K562 (cell line): Measurements from ENCODE around the gene PPM1G. TPM values are rescaled to one million over a fixed set of nuclear protein-coding genes. Genes with fewer than 3 reads are reported as not detected.
A peak's percentile ranks its signal among the peaks of the same experiment; 100 is the strongest.

ENCODE experiments used
- ATAC-seq: fragments of 200-7000 bp; cut with Tn5 transposase; 3 replicates; pipeline ENCODE4 v1.9.1; 2020; ENCODE audit warnings: moderate library complexity
- BruUV-seq: library from RNA; stranded (reverse); fragments of 400-500 nt; replicated peaks from 2 replicates; lab custom pipeline; 2021; lab: Mats Ljungman, UMichigan
- CTCF ChIA-PET: fragments of 300-600 bp; formaldehyde crosslinking; extraction: SDS; loops from one replicate; lab custom pipeline; 2021; ENCODE audit warnings: low intra/inter-chr PET ratio; lab: Yijun Ruan, JAX
- POLR2A ChIA-PET: fragments of 300-600, 350-650 bp; sonication (Branson Sonifier 250); formaldehyde crosslinking; extraction: SDS; loops from one replicate; lab custom pipeline; 2021; ENCODE audit warnings: antibody characterized with exemption, inconsistent platforms; lab: Yijun Ruan, JAX
- DNase-seq, 4 experiments: peaks; one replicate each; pipeline versions ENCODE4 v3.0.0 to v3.0.0-alpha.2; 2011 to 2018; ENCODE audit warnings: low spot score in 3 of 4, mixed read lengths in 3 of 4; ENCODE audit errors: extremely low read depth in 1 of 4
- FAIRE-seq: peaks from 2 replicates; lab custom pipeline; 2011; peaks lifted over from hg19 to GRCh38; lab: Jason Lieb, UNC
- H2AFZ ChIP-seq: 2 replicates; pipeline ENCODE4 v1.6.0; 2011; ENCODE audit warnings: low read depth, low read length, control low read depth, inconsistent platforms
- H3K27ac ChIP-seq: fragments of 200-600 bp; 3 replicates; pipeline ENCODE4 v1.8.0; 2011; ENCODE audit warnings: low read depth, mild to moderate bottlenecking, control low read depth, inconsistent platforms, low read length, moderate library complexity, mixed read lengths; ENCODE audit errors: extremely low read depth
- H3K27me3 ChIP-seq, 2 experiments: fragments of 300-600 bp in 1 of 2; 2 replicates in 1 of 2; 3 replicates in 1 of 2; pipeline versions ENCODE4 v1.6.0 to v1.8.0; 2011; ENCODE audit warnings: inconsistent platforms in 2 of 2, low read length in 2 of 2, mild to moderate bottlenecking in 1 of 2, mixed read lengths in 1 of 2, moderate library complexity in 1 of 2; ENCODE audit not compliant: control insufficient read depth in 2 of 2, insufficient read depth in 2 of 2
- H3K36me3 ChIP-seq: fragments of 300-600 bp; 3 replicates; pipeline ENCODE4 v1.8.0; 2011; ENCODE audit warnings: mild to moderate bottlenecking, low read length, inconsistent platforms; ENCODE audit not compliant: control insufficient read depth, insufficient read depth
- H3K4me1 ChIP-seq, 2 experiments: fragments of 200-600 bp in 1 of 2; replicated peaks in 1 of 2; 2 replicates in 1 of 2; 3 replicates in 1 of 2; pipeline versions ENCODE4 v1.5.1 to v1.8.0; 2011; ENCODE audit warnings: inconsistent platforms in 2 of 2, low read length in 2 of 2, mild to moderate bottlenecking in 1 of 2, mixed read lengths in 1 of 2, moderate library complexity in 1 of 2; ENCODE audit not compliant: control insufficient read depth in 2 of 2, insufficient read depth in 2 of 2
- H3K4me2 ChIP-seq: 2 replicates; pipeline ENCODE4 v1.6.1; 2011; ENCODE audit warnings: low read length, control low read depth, inconsistent platforms, mixed read lengths; ENCODE audit not compliant: insufficient read depth
- H3K4me3 ChIP-seq: fragments of 200-600 bp; sonication (generic), shearing (Covaris generic); 2 replicates; pipeline ENCODE4 v1.5.1; 2016; ENCODE audit warnings: control low read depth, inconsistent platforms
- H3K79me2 ChIP-seq: fragments of 200-600 bp; 3 replicates; pipeline ENCODE4 v1.8.0; 2011; ENCODE audit warnings: low read length, inconsistent platforms; ENCODE audit not compliant: control insufficient read depth, insufficient read depth
- H3K9ac ChIP-seq, 2 experiments: 2 replicates each; pipeline versions ENCODE4 v1.6.0 to v1.6.1; 2011; ENCODE audit warnings: low read depth in 2 of 2, low read length in 2 of 2, control low read depth in 1 of 2, inconsistent platforms in 1 of 2, mild to moderate bottlenecking in 1 of 2, mixed read lengths in 1 of 2; ENCODE audit not compliant: insufficient read depth in 1 of 2
- H3K9me1 ChIP-seq: one replicate; pipeline ENCODE4 v1.6.0; 2011; ENCODE audit warnings: inconsistent platforms, mild to moderate bottlenecking, low read length, moderate library complexity; ENCODE audit not compliant: control insufficient read depth, insufficient read depth
- H3K9me3 ChIP-seq: replicated peaks from 2 replicates; pipeline ENCODE4 v1.5.1; 2011; ENCODE audit warnings: low read depth, low read length, inconsistent platforms; ENCODE audit not compliant: control insufficient read depth, insufficient read depth
- H4K20me1 ChIP-seq: replicated peaks from 2 replicates; pipeline ENCODE4 v1.6.1; 2011; ENCODE audit warnings: low read length, inconsistent platforms, mixed read lengths; ENCODE audit not compliant: control insufficient read depth, insufficient read depth
- BCLAF1 ChIP-seq, 2 experiments: fragments of 450-650 bp in 1 of 2; IDR thresholded peaks; 2 replicates each; pipeline ENCODE4 v1.6.1; 2011 to 2017; ENCODE audit warnings: low read depth in 2 of 2, antibody characterized with exemption in 1 of 2, borderline replicate concordance in 1 of 2, low read length in 1 of 2, mild to moderate bottlenecking in 1 of 2, mixed read lengths in 1 of 2; ENCODE audit not compliant: control insufficient read depth in 1 of 2
- CBFA2T3 ChIP-seq: fragments of 450-650 bp; IDR thresholded peaks from 2 replicates; pipeline ENCODE4 v1.6.1; 2017
- CBX5 ChIP-seq: IDR thresholded peaks from 2 replicates; pipeline ENCODE4 v1.6.1; 2014; ENCODE audit warnings: low read depth, borderline replicate concordance
- CCNT2 ChIP-seq: IDR thresholded peaks from 2 replicates; pipeline ENCODE4 v1.6.1; 2011; ENCODE audit warnings: borderline replicate concordance, low read depth, mild to moderate bottlenecking, moderate library complexity, mixed read lengths, low read length; ENCODE audit not compliant: insufficient read length; ENCODE audit errors: extremely low read depth
- CHD4 ChIP-seq: fragments of 200-600 bp; sonication (generic); IDR thresholded peaks from 3 replicates; pipeline ENCODE4 v1.6.1; 2012; ENCODE audit warnings: low read depth, mild to moderate bottlenecking, mixed read lengths, low read length, inconsistent platforms; ENCODE audit not compliant: insufficient read depth, insufficient replicate concordance, poor library complexity, severe bottlenecking
- FOXA1 ChIP-seq: fragments of 450-650 bp; IDR thresholded peaks from 2 replicates; pipeline ENCODE4 v1.6.1; 2016; ENCODE audit warnings: mild to moderate bottlenecking, borderline replicate concordance
- HDAC2 ChIP-seq: fragments of 450-650 bp; IDR thresholded peaks from 2 replicates; pipeline ENCODE4 v1.6.1; 2016; ENCODE audit warnings: mild to moderate bottlenecking
- HMBOX1 ChIP-seq: sonication (generic); IDR thresholded peaks from 2 replicates; pipeline ENCODE4 v1.6.1; 2016
- KLF6 ChIP-seq: fragments of 250-450 bp; sonication (Bioruptor Pico); IDR thresholded peaks from 2 replicates; pipeline ENCODE4 v1.4.0; 2020; ENCODE audit warnings: mild to moderate bottlenecking, moderate library complexity, borderline replicate concordance
- LEF1 ChIP-seq: fragments of 450-650 bp; IDR thresholded peaks from 2 replicates; pipeline ENCODE4 v1.6.1; 2016; ENCODE audit warnings: mild to moderate bottlenecking
- NFXL1 ChIP-seq: fragments of 450-650 bp; formaldehyde crosslinking; IDR thresholded peaks from 2 replicates; pipeline ENCODE4 v1.4.0; 2021; ENCODE audit warnings: mild to moderate bottlenecking
- PYGO2 ChIP-seq: fragments of 450-650 bp; IDR thresholded peaks from 2 replicates; pipeline ENCODE4 v1.6.1; 2016; ENCODE audit warnings: mild to moderate bottlenecking, missing genetic modification characterization, moderate library complexity, missing compliant biosample characterization
- SMARCA4 ChIP-seq: fragments of 450-650 bp; IDR thresholded peaks from 2 replicates; pipeline ENCODE4 v1.6.1; 2016
- SP1 ChIP-seq: sonication (generic); formaldehyde crosslinking; IDR thresholded peaks from 2 replicates; pipeline ENCODE4 v1.8.1; 2022; ENCODE audit warnings: mild to moderate bottlenecking, missing genetic modification reagents
- SRSF1 ChIP-seq: fragments of 200-400 bp; formaldehyde crosslinking; IDR thresholded peaks from 2 replicates; pipeline ENCODE4 v1.6.1; 2017; ENCODE audit warnings: mild to moderate bottlenecking, low read depth, low read length, moderate library complexity
- SRSF9 ChIP-seq: fragments of 200-400 bp; formaldehyde crosslinking; IDR thresholded peaks from 2 replicates; pipeline ENCODE4 v1.6.1; 2017; ENCODE audit warnings: low read depth, low read length, borderline replicate concordance
- WHSC1 ChIP-seq: IDR thresholded peaks from one replicate; pipeline ENCODE4 v1.6.1; 2012; ENCODE audit warnings: low read length, control low read depth, inconsistent platforms
- ZEB2 ChIP-seq: fragments of 450-650 bp; IDR thresholded peaks from 2 replicates; pipeline ENCODE4 v1.6.1; 2016
- ZNF316 ChIP-seq: fragments of 450-650 bp; IDR thresholded peaks from 2 replicates; pipeline ENCODE4 v1.6.1; 2016
- ZNF77 ChIP-seq: fragments of 250-450 bp; sonication (Bioruptor Pico); IDR thresholded peaks from 2 replicates; pipeline ENCODE4 v1.5.0; 2020
- WGBS: fragments of 100-300 bp; shearing (Covaris generic); methylation state at CpG from one replicate; pipeline ENCODE4 v1.1.6; 2016; ENCODE audit warnings: low coverage, mixed read lengths; ENCODE audit not compliant: insufficient coverage; ENCODE audit errors: missing lambda C conversion rate; 5-methylcytosine and 5-hydroxymethylcytosine counted together
- in situ Hi-C: fragments of 300-500 bp; cut with MboI; formaldehyde crosslinking; loops from 4 replicates; pipeline ENCODE4 v1.15.0; 2018; ENCODE audit warnings: inconsistent platforms, mixed read lengths
- intact Hi-C: fragments of 100-400 bp; cut with micrococcal nuclease; formaldehyde crosslinking; loops from 2 replicates; pipeline ENCODE4 v1.14.2; 2022
- polyA plus RNA-seq, 8 experiments: library from polyadenylated mRNA; depleted of rRNA in 4 of 8; stranded (reverse) in 5 of 8; unstranded in 3 of 8; fragments of >200 nt; fragmentation: Nextera tagmentation in 2 of 8; fragmentation: Illumina TruSeq in 1 of 8; extraction: Ambion mirVana in 2 of 8; extraction: Trizol in 1 of 8; gene quantifications; 2 replicates each; pipeline versions ENCODE4 v1.2.1 to v1.2.3, GENCODE V29; 2011 to 2014; ENCODE audit warnings: inconsistent platforms in 1 of 8, missing spikeins in 1 of 8
- total RNA-seq, 7 experiments: library from RNA; depleted of rRNA in 6 of 7; stranded (reverse); fragments of >200 nt in 6 of 7; fragmentation: Illumina TruSeq in 2 of 7; extraction: Trizol in 2 of 7; gene quantifications; 2 replicates each; pipeline versions ENCODE4 v1.2.1 to v1.2.3, GENCODE V29; 2011 to 2021; ENCODE audit warnings: low replicate concordance in 1 of 7

Gene PPM1G
- total and polyA plus RNA-seq, 9 of the 15 experiments (the other 6 are each of a cell fraction or from before 2014, with no cell fraction given), result 61.7 to 230 (median 153) TPM

GRCh38 chr2:27441226-27441926, 32.0 kb upstream of the PPM1G start:
- no peak overlapping the region for H3K4me3 ChIP-seq
- FAIRE-seq, result peak; percentile 100
- BruUV-seq, result no TSS peak
- TF ChIP-seq SRSF1 (no peak), HMBOX1 (peak; percentile 77; the same call in 1 of the 2 replicates), SMARCA4 (peak; percentile 87), PYGO2 (tag) (no peak), SRSF9 (no peak), CBFA2T3 (peak; percentile 95), ZNF77 (no peak), ZNF316 (peak; percentile 70), SP1 (CRISPR knock-in tag) (peak; percentile 45; the same call in 1 of the 2 replicates), LEF1 (peak; percentile 78; the same call in 1 of the 2 replicates), NFXL1 (CRISPR knock-in tag) (no peak), BCLAF1 (IDR thresholded peaks at IDR 0.05; ENCODE audit: borderline replicate concordance in 1 of 2, control insufficient read depth in 1 of 2, low read depth in 2 of 2, low read length in 1 of 2) (0 out of 4 replicates have a peak, but pooled peaks of 1 of the 2 experiments have one; percentile 21), CBX5 (peak; percentile 60; the same call in 1 of the 2 replicates), FOXA1 (no peak), CHD4 (no peak), WHSC1 (no peak), CCNT2 (peak; percentile 34), KLF6 (no peak), HDAC2 (peak; percentile 75), ZEB2 (peak; percentile 82)

More at GRCh38 chr2:27441226-27441926, 32.0 kb upstream of the PPM1G start:
- peak overlapping the region; percentile 68 for H3K27ac ChIP-seq
- H3K9ac ChIP-seq, result peak overlapping the region; percentile 38 to 74; a peak in 3 of 4 replicates
- no peaks in the 10 kb centered on the region for H3K27me3 ChIP-seq
- no peaks in the 10 kb centered on the region for H3K9me3 ChIP-seq
- peak; percentile 94 for ATAC-seq
- intact Hi-C loops, result no loop called here
- 6% methylated on average over 5 of the region's 10 CpGs for WGBS
- no peaks in the 10 kb centered on the region for H4K20me1 ChIP-seq
- no peaks in the 10 kb centered on the region for H3K79me2 ChIP-seq
- peaks cover 4% of the 10 kb centered on the region for H3K9me1 ChIP-seq
- H3K4me2 ChIP-seq, result peak overlapping the region; percentile 40
- ChIA-PET CTCF (no interaction called here), POLR2A (interaction anchor here (0.6 to 5.0 kb wide), 8 partner anchors 8 to 1453 kb away, joined by 3 to 58 read pairs (median 4); partner anchors contain the start of genes NRBP1, SLC4A1AP, SUPT7L and WDR43)
- no peak overlapping the region for H2AFZ ChIP-seq
- in situ Hi-C loops, result no loop called here
- DNase-seq, result peak; percentile 86 to 93 (median 90)
- peaks cover 12 to 24% of the 10 kb centered on the region in 2 experiments; a peak in 4 of 5 replicates for H3K4me1 ChIP-seq
- H3K36me3 ChIP-seq, result peaks cover 66% of the 10 kb centered on the region
